MM.1S (cell line): ENCODE measurements around the gene CMIP.

Source experiments
- DNase-seq: peaks from one replicate; pipeline ENCODE4 v3.0.0-alpha.2; 2015
- H2AFZ ChIP-seq: fragments of 300-600 bp; sonication (generic); 2 replicates; pipeline ENCODE4 v1.6.0; 2016; ENCODE audit warnings: antibody characterized with exemption, low read length
- H3F3A ChIP-seq: fragments of 300-600 bp; sonication (generic); 2 replicates; pipeline ENCODE4 v1.6.1; 2016; ENCODE audit warnings: mild to moderate bottlenecking, antibody characterized with exemption, low read length, moderate library complexity, mixed read lengths; ENCODE audit not compliant: insufficient read depth
- H3K27ac ChIP-seq: fragments of 300-600 bp; sonication (generic); 2 replicates; pipeline ENCODE4 v1.5.1; 2016; ENCODE audit warnings: mild to moderate bottlenecking, low read length
- H3K27me3 ChIP-seq: fragments of 300-600 bp; sonication (generic); replicated peaks from 2 replicates; pipeline ENCODE4 v1.6.0; 2016; ENCODE audit warnings: low read length; ENCODE audit not compliant: insufficient read depth
- H3K36me3 ChIP-seq: fragments of 300-600 bp; sonication (generic); replicated peaks from 2 replicates; pipeline ENCODE4 v1.6.1; 2016; ENCODE audit warnings: mild to moderate bottlenecking, low read length, mixed read lengths; ENCODE audit not compliant: insufficient read depth
- H3K4me1 ChIP-seq: fragments of 300-600 bp; sonication (generic); 2 replicates; pipeline ENCODE4 v1.6.1; 2016; ENCODE audit warnings: low read length, mixed read lengths
- H3K4me2 ChIP-seq: fragments of 300-600 bp; sonication (generic); 2 replicates; pipeline ENCODE4 v1.6.0; 2016; ENCODE audit warnings: low read depth, low read length
- H3K4me3 ChIP-seq: fragments of 300-600 bp; sonication (generic); 2 replicates; pipeline ENCODE4 v1.5.1; 2016; ENCODE audit warnings: low read length, mixed read lengths
- H3K79me2 ChIP-seq: fragments of 300-600 bp; sonication (generic); 2 replicates; pipeline ENCODE4 v1.6.1; 2016; ENCODE audit warnings: mixed run types, low read length, mixed read lengths
- H3K9ac ChIP-seq: fragments of 300-600 bp; sonication (generic); 2 replicates; pipeline ENCODE4 v1.6.1; 2016; ENCODE audit warnings: low read length, mixed read lengths
- H3K9me2 ChIP-seq: fragments of 300-600 bp; sonication (generic); replicated peaks from 2 replicates; pipeline ENCODE4 v1.6.1; 2016; ENCODE audit warnings: mild to moderate bottlenecking, low read length, mixed read lengths; ENCODE audit not compliant: insufficient read depth
- H3K9me3 ChIP-seq: fragments of 300-600 bp; sonication (generic); replicated peaks from 2 replicates; pipeline ENCODE4 v1.6.1; 2016; ENCODE audit warnings: mild to moderate bottlenecking, low read length, mixed read lengths; ENCODE audit not compliant: insufficient read depth
- H4K20me1 ChIP-seq: fragments of 300-600 bp; sonication (generic); 2 replicates; pipeline ENCODE4 v1.6.1; 2016; ENCODE audit warnings: mild to moderate bottlenecking, low read length, moderate library complexity, mixed read lengths; ENCODE audit not compliant: insufficient read depth
- CTCF ChIP-seq: fragments of 300-600 bp; sonication (generic); IDR thresholded peaks from 2 replicates; pipeline ENCODE4 v1.5.1; 2016; ENCODE audit warnings: antibody characterized with exemption, low read length, mixed read lengths
- EZH2 ChIP-seq: fragments of 300-600 bp; sonication (generic); optimal IDR thresholded peaks from 2 replicates; pipeline ENCODE3; 2017; ENCODE audit warnings: low read depth, mild to moderate bottlenecking, antibody characterized with exemption, low read length, mixed read lengths
- EZH2phosphoT487 ChIP-seq: fragments of 300-600 bp; sonication (generic); IDR thresholded peaks from 2 replicates; pipeline ENCODE4 v1.6.1; 2018; ENCODE audit warnings: antibody characterized with exemption, low read length

The CMIP gene

GRCh38 chr16:81732699-81733098 lies 288.1 kb downstream of the CMIP start:
- Histone ChIP-seq H3K27me3 (no peaks in the 10 kb centered on the region), H3F3A (no peaks in the 10 kb centered on the region), H3K9me2 (no peaks in the 10 kb centered on the region), H4K20me1 (no peaks in the 10 kb centered on the region), H3K4me3 (no peak overlapping the region), H3K9me3 (no peaks in the 10 kb centered on the region), H3K79me2 (no peaks in the 10 kb centered on the region), H3K4me2 (no peak overlapping the region), H3K4me1 (no peaks in the 10 kb centered on the region), H3K27ac (no peak overlapping the region), H3K36me3 (no peaks in the 10 kb centered on the region), H3K9ac (no peak overlapping the region), H2AFZ (no peak overlapping the region)
- TF ChIP-seq CTCF (no peak), EZH2 (no peak), EZH2phosphoT487 (no peak)
- no peak for DNase-seq

GRCh38 chr16:81733295-81733694 lies 288.7 kb downstream of the CMIP start:
- H3F3A ChIP-seq: no peaks in the 10 kb centered on the region
- no peak overlapping the region for H2AFZ ChIP-seq
- no peak overlapping the region for H3K27ac ChIP-seq
- DNase-seq: no peak
- no peak overlapping the region for H3K4me3 ChIP-seq
- no peaks in the 10 kb centered on the region for H3K9me3 ChIP-seq
- no peaks in the 10 kb centered on the region for H3K27me3 ChIP-seq
- H3K4me1 ChIP-seq: no peaks in the 10 kb centered on the region
- H3K79me2 ChIP-seq: no peaks in the 10 kb centered on the region
- TF ChIP-seq EZH2 (no peak), EZH2phosphoT487 (no peak), CTCF (no peak)
- no peak overlapping the region for H3K9ac ChIP-seq
- no peaks in the 10 kb centered on the region for H4K20me1 ChIP-seq
- no peaks in the 10 kb centered on the region for H3K9me2 ChIP-seq
- H3K4me2 ChIP-seq: no peak overlapping the region
- H3K36me3 ChIP-seq: no peaks in the 10 kb centered on the region

GRCh38 chr16:81734632-81735434 lies 290.2 kb downstream of the CMIP start:
- no peaks in the 10 kb centered on the region for H3K79me2 ChIP-seq
- no peak for TF ChIP-seq CTCF
- TF ChIP-seq EZH2: no peak
- no peak for TF ChIP-seq EZH2phosphoT487
- H3K9me3 ChIP-seq: no peaks in the 10 kb centered on the region
- no peak overlapping the region for H3K4me3 ChIP-seq
- no peaks in the 10 kb centered on the region for H3K9me2 ChIP-seq
- no peak overlapping the region for H2AFZ ChIP-seq
- no peak overlapping the region for H3K9ac ChIP-seq
- no peaks in the 10 kb centered on the region for H3K4me1 ChIP-seq
- H3F3A ChIP-seq: no peaks in the 10 kb centered on the region
- no peaks in the 10 kb centered on the region for H4K20me1 ChIP-seq
- no peaks in the 10 kb centered on the region for H3K27me3 ChIP-seq
- H3K27ac ChIP-seq: no peak overlapping the region
- H3K36me3 ChIP-seq: no peaks in the 10 kb centered on the region
- H3K4me2 ChIP-seq: no peak overlapping the region
- no peak for DNase-seq
